ENCODE data around the gene NTM.

Gene NTM

GRCh38 chr11:132312701-132313111, 942.3 kb downstream of the NTM start (continued):
- TF ChIP-seq ZNF624 (tag by site-specific recombination; IDR thresholded peaks at IDR 0.05) (no peak), IKZF3 (tag by site-specific recombination; IDR thresholded peaks at IDR 0.05) (no peak), MYNN (tag by site-specific recombination; IDR thresholded peaks at IDR 0.05; ENCODE audit: borderline replicate concordance) (no peak)

GRCh38 chr11:132314911-132315455, 944.6 kb downstream of the NTM start:
- H3K4me1 ChIP-seq (ENCODE audit: control insufficient read depth, insufficient read depth, low read length): no peaks in the 10 kb centered on the region
- H3K4me3 ChIP-seq (ENCODE audit: low read depth, low read length): no peak overlapping the region
- TF ChIP-seq ZNF670 (tag by site-specific recombination; IDR thresholded peaks at IDR 0.05; ENCODE audit: low read depth): no peak
- no peak for TF ChIP-seq HOXA7 (CRISPR knock-in tag; IDR thresholded peaks at IDR 0.05; ENCODE audit: borderline replicate concordance)
- no peak for TF ChIP-seq ZFP69B (tag by site-specific recombination; IDR thresholded peaks at IDR 0.05)
- TF ChIP-seq, protein P1, sequence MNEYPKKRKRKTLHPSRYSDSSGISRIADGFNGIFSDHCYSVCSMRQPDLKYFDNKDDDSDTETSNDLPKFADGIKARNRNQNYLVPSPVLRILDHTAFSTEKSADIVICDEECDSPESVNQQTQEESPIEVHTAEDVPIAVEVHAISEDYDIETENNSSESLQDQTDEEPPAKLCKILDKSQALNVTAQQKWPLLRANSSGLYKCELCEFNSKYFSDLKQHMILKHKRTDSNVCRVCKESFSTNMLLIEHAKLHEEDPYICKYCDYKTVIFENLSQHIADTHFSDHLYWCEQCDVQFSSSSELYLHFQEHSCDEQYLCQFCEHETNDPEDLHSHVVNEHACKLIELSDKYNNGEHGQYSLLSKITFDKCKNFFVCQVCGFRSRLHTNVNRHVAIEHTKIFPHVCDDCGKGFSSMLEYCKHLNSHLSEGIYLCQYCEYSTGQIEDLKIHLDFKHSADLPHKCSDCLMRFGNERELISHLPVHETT (tag by site-specific recombination; IDR thresholded peaks at IDR 0.05): no peak
- TF ChIP-seq ZNF433 (tag by site-specific recombination; IDR thresholded peaks at IDR 0.05; ENCODE audit: low read depth): no peak
- no peak for TF ChIP-seq ZNF596 (tag by site-specific recombination; IDR thresholded peaks at IDR 0.05)
- TF ChIP-seq, protein P2, sequence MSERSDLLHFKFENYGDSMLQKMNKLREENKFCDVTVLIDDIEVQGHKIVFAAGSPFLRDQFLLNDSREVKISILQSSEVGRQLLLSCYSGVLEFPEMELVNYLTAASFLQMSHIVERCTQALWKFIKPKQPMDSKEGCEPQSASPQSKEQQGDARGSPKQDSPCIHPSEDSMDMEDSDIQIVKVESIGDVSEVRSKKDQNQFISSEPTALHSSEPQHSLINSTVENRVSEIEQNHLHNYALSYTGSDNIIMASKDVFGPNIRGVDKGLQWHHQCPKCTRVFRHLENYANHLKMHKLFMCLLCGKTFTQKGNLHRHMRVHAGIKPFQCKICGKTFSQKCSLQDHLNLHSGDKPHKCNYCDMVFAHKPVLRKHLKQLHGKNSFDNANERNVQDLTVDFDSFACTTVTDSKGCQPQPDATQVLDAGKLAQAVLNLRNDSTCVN (tag by site-specific recombination; optimal IDR thresholded peaks at IDR 0.05): no peak
- no peak for TF ChIP-seq ZFP41 (tag by site-specific recombination; IDR thresholded peaks at IDR 0.05; ENCODE audit: borderline replicate concordance)
- no peak for TF ChIP-seq PBX3 (CRISPR knock-in tag; IDR thresholded peaks at IDR 0.05)
- TF ChIP-seq, protein P3, sequence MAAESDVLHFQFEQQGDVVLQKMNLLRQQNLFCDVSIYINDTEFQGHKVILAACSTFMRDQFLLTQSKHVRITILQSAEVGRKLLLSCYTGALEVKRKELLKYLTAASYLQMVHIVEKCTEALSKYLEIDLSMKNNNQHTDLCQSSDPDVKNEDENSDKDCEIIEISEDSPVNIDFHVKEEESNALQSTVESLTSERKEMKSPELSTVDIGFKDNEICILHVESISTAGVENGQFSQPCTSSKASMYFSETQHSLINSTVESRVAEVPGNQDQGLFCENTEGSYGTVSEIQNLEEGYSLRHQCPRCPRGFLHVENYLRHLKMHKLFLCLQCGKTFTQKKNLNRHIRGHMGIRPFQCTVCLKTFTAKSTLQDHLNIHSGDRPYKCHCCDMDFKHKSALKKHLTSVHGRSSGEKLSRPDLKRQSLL (tag by site-specific recombination; IDR thresholded peaks at IDR 0.05): no peak
- TF ChIP-seq ZNF621 (tag by site-specific recombination; IDR thresholded peaks at IDR 0.05): no peak
- no peak for TF ChIP-seq ZNF473 (tag by site-specific recombination; IDR thresholded peaks at IDR 0.05)
- TF ChIP-seq ZNF629 (tag by site-specific recombination; IDR thresholded peaks at IDR 0.05): no peak
- no peak for TF ChIP-seq SCRT2 (tag by site-specific recombination; IDR thresholded peaks at IDR 0.05)
- no peak for TF ChIP-seq ZNF514 (tag by site-specific recombination; IDR thresholded peaks at IDR 0.05)
- no peak for TF ChIP-seq ZNF146 (tag by site-specific recombination; IDR thresholded peaks at IDR 0.05)
- no peak for TF ChIP-seq ZNF677 (tag by site-specific recombination; IDR thresholded peaks at IDR 0.05)
- TF ChIP-seq, protein P4, sequence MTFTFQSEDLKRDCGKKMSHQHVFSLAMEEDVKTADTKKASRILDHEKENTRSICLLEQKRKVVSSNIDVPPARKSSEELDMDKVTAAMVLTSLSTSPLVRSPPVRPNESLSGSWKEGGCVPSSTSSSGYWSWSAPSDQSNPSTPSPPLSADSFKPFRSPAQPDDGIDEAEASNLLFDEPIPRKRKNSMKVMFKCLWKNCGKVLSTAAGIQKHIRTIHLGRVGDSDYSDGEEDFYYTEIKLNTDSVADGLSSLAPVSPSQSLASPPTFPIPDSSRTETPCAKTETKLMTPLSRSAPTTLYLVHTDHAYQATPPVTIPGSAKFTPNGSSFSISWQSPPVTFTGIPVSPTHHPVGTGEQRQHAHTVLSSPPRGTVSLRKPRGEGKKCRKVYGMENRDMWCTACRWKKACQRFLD (tag by site-specific recombination; IDR thresholded peaks at IDR 0.05): no peak
- TF ChIP-seq, protein P5, sequence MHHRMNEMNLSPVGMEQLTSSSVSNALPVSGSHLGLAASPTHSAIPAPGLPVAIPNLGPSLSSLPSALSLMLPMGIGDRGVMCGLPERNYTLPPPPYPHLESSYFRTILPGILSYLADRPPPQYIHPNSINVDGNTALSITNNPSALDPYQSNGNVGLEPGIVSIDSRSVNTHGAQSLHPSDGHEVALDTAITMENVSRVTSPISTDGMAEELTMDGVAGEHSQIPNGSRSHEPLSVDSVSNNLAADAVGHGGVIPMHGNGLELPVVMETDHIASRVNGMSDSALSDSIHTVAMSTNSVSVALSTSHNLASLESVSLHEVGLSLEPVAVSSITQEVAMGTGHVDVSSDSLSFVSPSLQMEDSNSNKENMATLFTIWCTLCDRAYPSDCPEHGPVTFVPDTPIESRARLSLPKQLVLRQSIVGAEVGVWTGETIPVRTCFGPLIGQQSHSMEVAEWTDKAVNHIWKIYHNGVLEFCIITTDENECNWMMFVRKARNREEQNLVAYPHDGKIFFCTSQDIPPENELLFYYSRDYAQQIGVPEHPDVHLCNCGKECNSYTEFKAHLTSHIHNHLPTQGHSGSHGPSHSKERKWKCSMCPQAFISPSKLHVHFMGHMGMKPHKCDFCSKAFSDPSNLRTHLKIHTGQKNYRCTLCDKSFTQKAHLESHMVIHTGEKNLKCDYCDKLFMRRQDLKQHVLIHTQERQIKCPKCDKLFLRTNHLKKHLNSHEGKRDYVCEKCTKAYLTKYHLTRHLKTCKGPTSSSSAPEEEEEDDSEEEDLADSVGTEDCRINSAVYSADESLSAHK (tag by site-specific recombination; IDR thresholded peaks at IDR 0.05): no peak
- POLR2A ChIA-PET: no interaction called here
- H3K36me3 ChIP-seq (ENCODE audit: control insufficient read depth in 2 of 2, insufficient read depth in 1 of 2, low read length in 2 of 2): no peaks in the 10 kb centered on the region
- CTCF ChIA-PET: interaction anchor here (0.7 to 1.0 kb wide), 3 partner anchors 14 to 849 kb away, joined by 3 read pairs; no protein-coding TSS in a partner anchor
- no peak overlapping the region for H3K27ac ChIP-seq (ENCODE audit: extremely low read depth, low read depth, low read length)
- H3K9me3 ChIP-seq (ENCODE audit: control insufficient read depth, insufficient read depth, low read depth, low read length): no peaks in the 10 kb centered on the region

Data from HEK293 (cell line).